DMS114 treated with DMSO at 0.1 percent for 48 hours (cell line): Measurements from ENCODE around the gene PIGU.
A peak's percentile ranks its signal among the peaks of the same experiment; 100 is the strongest.
"Not testable (repeated sequence)": the region's sequence is repeated elsewhere in the genome, so short reads cannot be mapped to it uniquely, and the experiment has no call there.

Experiments used
- DNase-seq: peaks from one replicate; lab custom pipeline; 2025; ENCODE audit not compliant: unreplicated experiment; lab: John Stamatoyannopoulos, UW

Gene PIGU

DNA sequence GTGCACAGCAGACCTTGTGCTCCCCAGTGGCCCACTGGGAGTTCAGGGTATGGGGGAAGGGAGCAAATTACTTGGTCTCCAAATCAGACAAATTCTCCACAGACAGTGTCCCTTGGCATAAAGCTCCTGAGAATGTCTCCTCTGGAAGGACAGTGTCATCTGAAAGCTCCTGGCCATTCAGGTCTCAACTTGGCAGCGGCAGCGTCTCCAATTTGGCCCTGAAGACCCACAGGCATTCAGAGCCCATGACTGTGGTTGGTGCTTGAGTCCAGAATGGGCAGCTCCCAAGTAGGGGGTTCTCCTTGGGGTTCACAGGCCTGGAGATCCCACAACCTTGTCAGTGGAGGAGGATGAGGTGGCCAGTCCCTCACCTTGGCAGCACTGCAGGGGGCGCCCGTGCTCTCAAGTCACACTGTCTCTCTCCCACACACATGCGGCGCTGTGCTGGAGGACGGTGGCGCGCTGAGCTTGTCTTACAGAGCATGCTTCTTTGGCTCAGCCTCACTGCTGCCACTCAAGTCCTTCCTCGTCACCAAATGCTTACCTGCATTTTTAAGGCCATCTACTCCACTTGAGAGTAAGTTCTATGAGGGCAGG is 140.0 kb downstream of the PIGU start:
- no peak for DNase-seq

GRCh38 chr20:34535857-34536256 is 141.0 kb downstream of the PIGU start:
- DNase-seq, result no peak

GRCh38 chr20:34535301-34535840 is 141.5 kb downstream of the PIGU start:
- DNase-seq, result no peak

DNA sequence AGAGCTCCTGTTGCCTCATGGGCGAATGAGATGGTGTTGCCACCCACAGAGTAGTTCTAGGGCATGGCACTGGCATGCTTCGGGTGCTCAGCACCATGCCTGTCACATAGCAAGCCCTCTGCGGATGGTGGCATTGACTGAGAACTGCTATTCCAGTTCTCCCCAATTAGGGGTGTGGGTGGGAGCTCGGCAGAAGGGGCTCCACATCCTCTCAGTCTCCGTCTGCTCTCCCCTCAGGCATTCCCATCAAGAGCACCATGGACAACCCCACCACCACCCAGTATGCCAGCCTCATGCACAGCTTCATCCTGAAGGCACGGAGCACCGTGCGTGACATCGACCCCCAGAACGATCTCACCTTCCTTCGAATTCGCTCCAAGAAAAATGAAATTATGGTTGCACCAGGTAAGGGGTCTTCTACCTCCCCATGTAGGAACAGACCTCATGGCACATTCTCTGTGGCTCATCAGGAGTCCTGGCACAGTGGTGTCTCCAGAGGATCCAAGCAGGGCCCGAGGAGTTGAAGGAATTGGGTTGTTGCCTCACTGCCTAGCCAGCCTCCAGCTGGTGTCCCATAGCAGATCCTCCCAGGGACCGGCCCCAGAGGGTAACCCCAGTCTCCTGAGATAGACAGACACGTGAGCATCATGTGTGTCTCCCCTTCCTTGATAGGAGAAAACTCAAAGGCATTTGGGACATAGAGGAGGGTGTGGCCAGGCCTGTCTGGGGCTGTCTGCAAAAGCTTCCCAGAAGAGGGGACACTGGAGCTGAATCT is 142.3 kb downstream of the PIGU start:
- DNase-seq, result no peak

DNA sequence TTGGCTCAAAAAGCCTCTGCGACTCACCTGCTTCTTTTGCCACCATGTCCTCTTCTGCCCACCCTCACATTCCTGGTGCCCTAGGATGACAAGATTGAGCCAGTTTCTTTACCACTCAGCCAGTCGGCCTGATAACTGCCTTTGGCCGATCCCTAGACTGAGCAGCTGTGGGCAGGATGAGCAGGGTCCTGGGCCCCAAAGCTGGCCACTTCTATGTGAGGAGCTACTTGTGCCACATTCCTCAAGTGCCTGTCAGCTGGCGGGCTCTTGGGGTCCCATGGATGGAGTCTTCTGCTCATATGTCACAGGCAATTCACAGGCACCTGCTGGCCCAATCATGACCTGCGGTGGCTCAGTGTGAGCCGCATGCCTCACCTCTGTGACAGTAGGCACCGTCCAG is 144.1 kb downstream of the PIGU start:
- no peak for DNase-seq

- no peak for DNase-seq
Observed at GRCh38 chr20:34532320-34532719, 144.6 kb downstream of the PIGU start.

DNA sequence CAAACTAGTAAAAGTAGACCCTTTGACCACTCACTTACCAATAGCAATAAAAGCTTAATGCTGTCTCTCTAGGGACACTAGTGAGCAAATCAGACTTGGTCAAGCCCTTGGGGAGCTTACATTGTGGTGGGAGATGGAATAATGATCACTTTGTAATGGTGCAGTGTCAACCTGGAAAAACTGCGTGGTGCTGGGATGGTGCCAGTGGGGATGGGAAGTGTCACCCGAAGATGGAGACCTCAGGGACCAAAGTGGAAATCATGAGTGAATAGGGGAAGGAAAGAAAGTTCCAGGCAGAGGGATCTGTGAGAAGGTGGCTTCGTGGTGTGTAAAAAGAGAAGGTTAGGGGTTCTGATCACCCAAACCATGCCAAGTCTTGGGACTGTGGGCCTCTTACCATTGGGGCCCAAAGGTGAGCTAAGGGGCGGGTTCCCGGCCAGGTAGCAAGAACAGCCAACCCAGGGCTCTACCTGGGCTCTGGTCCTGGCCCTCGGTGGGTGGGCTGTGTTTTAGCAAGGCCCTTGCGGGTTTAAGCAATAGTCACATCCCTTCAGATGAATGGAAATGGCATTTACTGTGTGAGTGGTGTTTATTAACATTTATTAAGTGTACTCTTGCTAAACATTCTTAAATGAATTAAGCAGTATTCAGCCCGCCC is 145.2 kb downstream of the PIGU start:
- DNase-seq, result no peak

DNA sequence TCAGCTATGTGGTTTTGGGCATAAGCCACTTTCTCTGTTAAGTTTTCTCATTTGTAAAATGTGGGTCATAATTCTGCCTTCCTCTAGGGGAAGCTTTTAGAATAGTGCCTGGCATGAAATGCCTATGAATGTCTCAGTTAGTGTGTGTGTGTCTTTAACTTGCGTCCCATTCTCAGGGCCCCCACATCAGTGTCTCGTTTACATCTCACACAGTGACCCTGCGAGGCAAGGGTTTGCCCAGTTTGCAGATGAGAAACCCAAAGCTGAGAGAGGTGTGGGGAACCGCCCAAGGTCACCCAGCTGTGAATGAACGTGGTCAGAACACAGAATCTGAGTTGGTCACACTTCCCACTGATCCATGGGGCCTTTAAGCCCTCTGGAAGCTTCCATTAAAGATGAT is 146.6 kb downstream of the PIGU start:
- no peak for DNase-seq

GRCh38 chr20:34529742-34530141 is 147.2 kb downstream of the PIGU start:
- DNase-seq, result no peak

GRCh38 chr20:34528921-34529297 is 148.0 kb downstream of the PIGU start:
- DNase-seq, result no peak

DNA sequence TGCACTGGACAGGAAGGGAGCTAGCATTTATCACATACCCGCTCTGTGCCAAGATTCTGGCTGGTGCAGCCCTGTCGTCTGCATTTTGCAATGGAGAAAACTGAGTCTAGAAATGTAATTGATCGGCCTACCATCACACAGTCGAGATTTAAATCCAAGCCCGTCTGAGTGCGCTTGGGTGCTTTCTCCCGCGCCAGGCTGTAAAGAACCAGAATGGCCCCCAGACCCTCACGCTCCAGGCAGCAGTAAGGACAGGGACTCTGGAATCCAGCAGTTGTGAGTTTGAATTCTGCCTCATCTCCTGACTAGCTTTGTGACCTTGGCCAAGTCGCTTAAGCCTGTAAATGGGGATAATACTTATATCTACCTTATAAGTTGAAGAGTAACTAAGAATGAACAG is 149.9 kb downstream of the PIGU start:
- no peak for DNase-seq

DNA sequence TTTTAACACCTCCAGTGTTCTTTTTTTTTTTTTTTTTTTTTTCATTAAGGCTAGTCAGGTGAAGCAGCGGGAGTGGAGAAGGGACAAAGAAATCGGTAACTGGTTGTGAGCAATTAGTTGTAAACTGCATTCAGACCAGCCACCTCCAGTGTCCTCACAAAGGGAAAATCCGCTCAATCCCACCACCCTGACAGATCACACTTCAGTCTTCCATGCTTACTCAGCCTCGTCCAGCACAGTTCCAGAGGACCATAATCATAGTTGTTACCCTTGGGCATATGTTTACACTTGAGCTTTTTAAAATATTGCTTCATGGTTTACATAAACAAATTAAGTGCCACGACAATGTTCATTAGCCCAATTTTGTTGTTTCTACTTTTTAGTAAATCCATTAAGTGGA is 150.4 kb downstream of the PIGU start:
- DNase-seq, result no peak

DNA sequence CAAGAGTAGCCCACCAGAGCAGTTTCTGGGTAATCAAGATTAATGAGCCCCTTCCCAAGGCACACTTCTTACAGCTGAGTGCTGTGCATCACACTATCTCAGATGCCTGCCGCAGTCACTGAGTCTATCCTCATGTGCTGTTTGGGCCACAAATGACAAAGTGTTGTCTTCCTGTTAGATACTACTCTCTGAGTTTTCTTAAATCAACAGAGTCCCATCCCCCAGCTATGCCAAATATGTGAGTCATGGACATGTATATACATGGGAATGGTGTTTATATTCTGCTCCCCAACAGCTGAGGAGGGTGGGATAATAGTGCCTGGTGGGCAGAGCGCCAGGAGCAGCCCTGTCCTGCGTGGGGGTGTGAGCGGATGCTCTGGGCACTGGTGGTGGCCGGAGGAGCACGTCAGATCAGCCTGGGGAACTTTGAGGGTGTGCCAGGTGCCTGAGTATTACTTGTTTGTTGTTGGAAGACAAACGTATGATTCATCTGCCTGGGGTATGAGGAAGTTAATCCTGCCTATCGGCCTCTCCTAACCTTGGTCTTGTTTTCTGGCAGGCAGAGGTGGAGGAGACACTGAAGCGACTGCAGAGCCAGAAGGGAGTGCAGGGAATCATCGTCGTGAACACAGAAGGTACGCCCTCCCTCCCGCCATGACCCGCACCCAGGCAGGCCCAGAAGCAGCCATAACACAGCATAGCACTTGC is 151.0 kb downstream of the PIGU start:
- DNase-seq, result no peak

DNA sequence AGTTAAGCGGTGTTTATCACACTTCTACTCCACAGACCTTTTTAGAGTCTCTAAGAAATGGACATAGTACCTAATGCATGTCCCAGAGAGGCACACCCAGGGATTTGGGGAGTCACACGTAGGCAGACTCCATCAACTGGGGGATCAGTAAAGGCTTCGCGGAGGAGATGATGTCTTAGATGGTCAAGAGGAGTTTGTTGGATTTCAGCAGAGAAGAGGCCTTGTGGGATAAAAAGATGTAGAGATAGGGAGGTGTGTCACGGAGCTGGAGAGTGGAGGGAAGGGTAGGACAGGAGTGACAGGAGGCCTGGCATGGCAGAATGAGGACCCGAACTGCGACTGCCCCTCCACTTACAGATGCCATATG is 151.6 kb downstream of the PIGU start:
- no peak for DNase-seq

DNA sequence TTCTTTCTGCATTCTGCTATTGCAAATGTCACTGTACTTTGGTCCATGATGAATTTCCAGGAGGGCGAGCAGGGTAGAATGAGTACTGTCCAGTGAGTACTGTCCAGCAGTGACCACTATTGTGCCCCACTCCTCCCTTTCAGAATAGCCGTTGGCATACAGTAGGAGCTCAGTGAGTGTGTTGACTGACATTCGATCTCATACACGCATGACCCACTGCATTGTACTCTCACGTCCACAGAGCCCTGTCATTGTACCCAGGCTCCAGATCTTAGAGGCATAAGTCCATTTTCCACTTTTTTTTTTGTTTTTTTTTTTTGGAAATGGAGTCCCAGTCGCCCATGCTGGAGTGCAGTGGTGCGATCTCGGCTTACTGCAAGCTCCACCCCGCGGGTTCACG is 152.5 kb downstream of the PIGU start:
- no peak for DNase-seq

DNA sequence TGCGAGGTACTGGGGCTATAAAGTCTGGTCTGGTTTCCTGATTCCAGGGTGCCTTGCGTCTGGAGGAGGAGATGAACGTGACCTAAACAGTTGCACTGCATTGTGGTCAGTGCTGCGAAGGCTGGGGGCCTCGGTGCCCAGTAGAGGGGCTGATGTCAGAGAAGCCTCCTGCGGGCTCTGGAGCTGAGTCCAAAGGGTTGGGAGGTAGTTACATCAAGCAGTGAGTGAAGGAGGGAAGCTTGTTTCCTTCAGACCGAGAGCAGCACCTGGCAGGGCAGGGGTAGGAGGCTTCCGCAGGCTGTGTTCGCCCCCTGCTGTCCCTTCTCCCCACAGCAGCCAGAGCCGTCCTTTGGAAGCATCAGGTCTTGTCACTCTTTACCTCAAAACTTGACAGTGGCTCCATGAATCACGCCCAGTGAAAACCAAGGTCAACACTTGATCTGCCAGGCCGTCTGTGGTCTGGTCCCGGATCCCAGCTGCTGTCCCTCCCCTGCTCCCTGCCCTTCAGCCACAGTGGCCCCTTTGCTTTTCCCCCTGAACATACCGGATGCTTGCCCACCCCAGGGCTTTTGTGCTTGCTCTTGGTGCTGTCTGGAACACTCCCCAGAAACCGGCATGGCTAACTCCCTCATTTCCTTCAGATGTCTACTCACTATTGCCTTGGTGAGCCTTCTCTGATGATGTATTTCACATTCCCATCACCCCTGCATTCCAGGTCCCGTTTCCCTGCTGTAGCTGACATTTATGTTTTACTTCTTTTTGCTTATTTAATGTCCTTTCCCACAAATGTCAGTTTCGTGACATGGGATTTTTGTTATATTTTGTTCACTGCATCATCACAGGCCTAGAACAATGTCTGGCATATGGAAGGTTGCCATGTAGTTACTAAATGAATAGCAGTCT is 153.7 kb downstream of the PIGU start:
- DNase-seq, result no peak

GRCh38 chr20:34519841-34520240 is 157.1 kb downstream of the PIGU start:
- DNase-seq, result not testable (repeated sequence)

DNA sequence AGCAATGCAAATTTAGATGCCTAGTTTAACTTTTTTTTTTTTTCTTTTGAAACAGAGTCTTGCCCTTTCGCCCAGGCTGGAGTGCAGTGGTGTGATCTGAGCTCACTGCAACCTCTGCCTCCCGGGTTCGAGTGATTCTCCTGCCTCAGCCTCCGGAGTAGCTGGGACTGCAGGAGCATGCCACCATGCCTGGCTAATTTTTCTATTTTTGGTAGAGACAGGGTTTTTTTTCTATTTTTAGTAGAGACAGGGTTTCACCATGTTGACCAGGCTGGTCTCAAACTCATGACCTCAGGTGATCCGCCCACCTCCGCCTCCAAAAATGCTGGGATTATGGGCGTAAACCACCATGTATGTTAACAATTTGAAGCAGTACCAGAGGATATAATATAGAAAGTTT is 158.0 kb downstream of the PIGU start:
- not testable (repeated sequence) for DNase-seq

- DNase-seq, result no peak
Observed at GRCh38 chr20:34517114-34517505, 159.8 kb downstream of the PIGU start.

DNA sequence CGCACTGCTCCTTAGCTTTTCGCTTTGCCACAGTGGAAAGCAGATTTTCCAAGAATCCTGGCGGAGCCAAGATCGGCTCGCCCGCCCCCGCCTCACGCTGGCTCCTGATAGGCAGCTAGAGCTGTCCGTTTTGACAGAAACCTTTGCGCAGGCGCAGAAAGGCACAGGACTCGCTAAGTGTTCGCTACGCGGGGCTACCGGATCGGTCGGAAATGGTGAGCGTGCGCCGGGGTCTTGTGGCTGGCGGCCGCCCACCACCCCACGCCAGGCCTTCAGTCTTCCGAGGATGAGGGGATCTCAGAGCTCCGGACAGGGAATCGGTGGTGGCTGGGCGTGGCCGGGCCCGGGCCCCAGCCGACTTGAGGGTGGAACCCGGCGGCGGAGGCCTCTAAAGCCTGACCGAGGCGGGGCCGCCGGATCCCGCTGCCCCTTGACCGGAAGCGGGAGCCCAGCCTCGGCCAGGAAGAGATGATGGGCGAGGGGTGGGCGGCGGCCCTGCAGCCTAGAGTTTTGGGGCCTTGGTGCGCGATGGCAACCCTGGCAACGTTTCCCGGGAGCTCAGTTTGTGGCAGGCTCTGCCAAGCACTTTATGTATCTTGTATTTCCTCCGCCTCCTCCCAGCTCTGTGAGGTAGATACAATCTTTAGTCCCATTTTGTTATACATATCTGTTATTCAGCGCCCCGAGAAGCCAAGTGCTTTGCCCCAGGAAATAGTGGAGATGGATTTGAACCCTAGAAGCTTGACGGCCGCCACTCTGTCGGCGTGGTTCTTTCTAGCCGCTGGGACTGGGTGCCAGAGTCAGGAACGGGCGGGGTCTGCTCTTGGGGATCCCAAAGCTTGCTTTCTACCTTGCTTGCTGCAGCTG is 160.4 kb downstream of the PIGU start, which contains the start of gene DYNLRB1:
Gene DYNLRB1, plus strand, starts transcription at position 176 of the 867 bp plus-strand sequence. Its CDS starts 37 bp downstream, at position 213.
- peak; percentile 79 for DNase-seq
